ENCODE measurements around the gene TENM4. TPM values are rescaled to one million over a fixed set of nuclear protein-coding genes. Genes with fewer than 3 reads are reported as not detected.

TENM4 gene
- total RNA-seq, 4 donors from 2014 or later, result 0.88 to 61.5 (median 4.0) TPM

DNA sequence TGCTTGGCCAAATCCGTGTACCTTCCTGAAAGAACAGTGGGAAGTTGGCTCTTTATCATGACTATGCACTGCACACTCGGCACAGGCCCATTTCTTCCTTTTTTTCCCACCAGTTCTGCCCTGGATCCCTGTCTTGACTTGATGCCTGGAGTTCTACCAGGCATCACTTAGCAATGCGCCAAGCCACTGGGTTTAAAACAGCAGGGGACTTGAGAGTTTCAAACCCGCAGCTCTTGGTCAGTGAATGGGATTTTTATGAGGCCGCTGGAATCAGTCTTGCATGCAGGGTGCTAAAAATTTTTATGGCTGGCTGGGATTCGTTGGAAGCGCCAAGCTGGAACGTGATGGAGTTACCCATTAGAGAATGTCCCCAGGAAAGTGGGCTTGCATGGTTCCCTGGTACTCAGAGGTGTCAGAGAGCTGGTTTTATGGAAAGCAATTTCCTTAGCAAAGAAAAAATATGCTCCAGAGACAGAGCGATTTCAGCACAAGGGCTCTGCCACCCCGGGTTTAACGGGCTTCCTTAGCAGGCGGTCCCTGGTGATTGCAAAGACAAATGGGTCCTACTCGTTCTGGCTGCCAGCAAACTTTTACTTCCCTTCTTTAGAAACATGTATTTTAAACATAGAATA, 432.9 kb downstream of the TENM4 start:
- TF ChIP-seq, protein P1, sequence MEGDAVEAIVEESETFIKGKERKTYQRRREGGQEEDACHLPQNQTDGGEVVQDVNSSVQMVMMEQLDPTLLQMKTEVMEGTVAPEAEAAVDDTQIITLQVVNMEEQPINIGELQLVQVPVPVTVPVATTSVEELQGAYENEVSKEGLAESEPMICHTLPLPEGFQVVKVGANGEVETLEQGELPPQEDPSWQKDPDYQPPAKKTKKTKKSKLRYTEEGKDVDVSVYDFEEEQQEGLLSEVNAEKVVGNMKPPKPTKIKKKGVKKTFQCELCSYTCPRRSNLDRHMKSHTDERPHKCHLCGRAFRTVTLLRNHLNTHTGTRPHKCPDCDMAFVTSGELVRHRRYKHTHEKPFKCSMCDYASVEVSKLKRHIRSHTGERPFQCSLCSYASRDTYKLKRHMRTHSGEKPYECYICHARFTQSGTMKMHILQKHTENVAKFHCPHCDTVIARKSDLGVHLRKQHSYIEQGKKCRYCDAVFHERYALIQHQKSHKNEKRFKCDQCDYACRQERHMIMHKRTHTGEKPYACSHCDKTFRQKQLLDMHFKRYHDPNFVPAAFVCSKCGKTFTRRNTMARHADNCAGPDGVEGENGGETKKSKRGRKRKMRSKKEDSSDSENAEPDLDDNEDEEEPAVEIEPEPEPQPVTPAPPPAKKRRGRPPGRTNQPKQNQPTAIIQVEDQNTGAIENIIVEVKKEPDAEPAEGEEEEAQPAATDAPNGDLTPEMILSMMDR (IDR thresholded peaks at IDR 0.05), result no peak
- no peak for TF ChIP-seq POLR2A (IDR thresholded peaks at IDR 0.05)
- no peaks in the 10 kb centered on the region for H3K27me3 ChIP-seq
- H3K4me1 ChIP-seq, result no peaks in the 10 kb centered on the region
- H3K36me3 ChIP-seq, result no peaks in the 10 kb centered on the region
- DNase-seq, result no peak
- H3K4me3 ChIP-seq, result no peak overlapping the region
- intact Hi-C loops (cut with DNase I; ENCODE audit: low total_unique reads), result no loop called here
- H3K27ac ChIP-seq, result no peak overlapping the region
- no peaks in the 10 kb centered on the region for H3K9me3 ChIP-seq

DNA sequence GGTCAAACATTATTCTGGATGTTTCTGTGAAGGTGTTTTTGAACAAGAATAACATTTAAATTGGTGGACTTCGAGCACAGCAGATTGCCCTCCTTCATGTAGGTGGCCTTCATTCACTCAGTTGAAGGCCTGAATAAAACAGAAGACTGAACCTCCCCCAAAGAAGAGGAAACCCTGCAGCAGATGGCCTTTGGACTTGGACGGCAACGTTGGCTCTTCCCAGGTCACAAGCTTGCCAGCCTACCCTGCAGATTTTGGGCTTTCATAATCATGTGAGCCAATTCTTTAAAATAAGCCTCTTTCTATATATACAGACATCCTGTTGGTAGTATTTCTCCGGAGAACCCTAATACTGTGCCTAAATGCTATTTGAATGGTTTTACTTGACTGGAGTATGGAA, 434.0 kb downstream of the TENM4 start:
- intact Hi-C loops (cut with DNase I; ENCODE audit: low total_unique reads), result no loop called here
- H3K36me3 ChIP-seq, result no peaks in the 10 kb centered on the region
- no peak overlapping the region for H3K27ac ChIP-seq
- H3K4me1 ChIP-seq, result no peaks in the 10 kb centered on the region
- no peak for TF ChIP-seq POLR2A (IDR thresholded peaks at IDR 0.05)
- TF ChIP-seq, protein P1 (IDR thresholded peaks at IDR 0.05), result no peak
- H3K27me3 ChIP-seq, result no peaks in the 10 kb centered on the region
- no peak overlapping the region for H3K4me3 ChIP-seq
- no peaks in the 10 kb centered on the region for H3K9me3 ChIP-seq
- DNase-seq, result no peak

DNA sequence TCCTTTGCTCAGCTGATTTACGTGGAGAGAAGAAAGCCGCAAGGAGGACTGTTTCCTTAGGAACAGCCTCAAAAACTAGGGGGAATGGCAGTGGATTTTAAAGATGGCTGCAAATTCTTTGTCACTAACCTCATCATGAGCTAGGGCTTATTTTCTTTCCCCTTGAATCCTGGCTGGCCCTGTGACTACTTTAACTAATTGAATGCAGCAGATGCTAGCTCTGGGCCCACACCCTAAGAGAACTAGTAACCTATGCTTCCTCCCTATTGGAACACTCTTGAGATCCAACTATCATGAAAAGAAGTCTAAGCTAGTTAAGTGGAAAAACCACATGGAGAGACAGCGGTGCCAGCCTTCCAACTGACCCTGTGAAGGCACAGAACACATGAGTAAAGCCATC, 444.8 kb downstream of the TENM4 start:
- no peak for TF ChIP-seq POLR2A (IDR thresholded peaks at IDR 0.05)
- TF ChIP-seq, protein P1 (IDR thresholded peaks at IDR 0.05), result no peak
- Histone ChIP-seq H3K36me3 (no peaks in the 10 kb centered on the region), H3K27ac (no peak overlapping the region), H3K9me3 (no peaks in the 10 kb centered on the region), H3K27me3 (no peaks in the 10 kb centered on the region), H3K4me3 (no peak overlapping the region), H3K4me1 (no peaks in the 10 kb centered on the region)
- intact Hi-C loops (cut with DNase I; ENCODE audit: low total_unique reads), result no loop called here
- DNase-seq, result no peak

DNA sequence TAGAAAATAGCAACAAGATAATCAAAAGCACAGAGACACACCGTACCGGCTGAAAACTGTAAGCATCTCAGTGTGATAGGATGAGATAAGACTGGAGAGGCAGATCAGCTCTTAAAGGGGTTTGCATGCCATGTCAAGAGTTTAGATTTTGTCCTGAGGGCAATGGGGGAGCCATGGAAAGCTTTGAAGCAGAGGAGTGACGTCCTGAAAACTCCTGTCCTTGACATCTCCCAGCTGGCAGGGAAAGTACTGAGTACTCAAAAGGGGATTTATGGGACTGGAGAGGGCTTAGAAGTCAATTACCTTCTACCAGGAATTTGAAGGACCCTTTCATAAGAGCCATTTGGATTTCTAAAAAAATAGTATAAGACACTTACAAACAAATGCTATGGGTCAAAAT, 445.7 kb downstream of the TENM4 start:
- Histone ChIP-seq H3K4me3 (no peak overlapping the region), H3K4me1 (no peaks in the 10 kb centered on the region), H3K9me3 (no peaks in the 10 kb centered on the region), H3K36me3 (no peaks in the 10 kb centered on the region), H3K27ac (no peak overlapping the region), H3K27me3 (no peaks in the 10 kb centered on the region)
- TF ChIP-seq POLR2A (IDR thresholded peaks at IDR 0.05), result no peak
- TF ChIP-seq, protein P1 (IDR thresholded peaks at IDR 0.05), result no peak
- no peak for DNase-seq
- intact Hi-C loops (cut with DNase I; ENCODE audit: low total_unique reads), result no loop called here

DNA sequence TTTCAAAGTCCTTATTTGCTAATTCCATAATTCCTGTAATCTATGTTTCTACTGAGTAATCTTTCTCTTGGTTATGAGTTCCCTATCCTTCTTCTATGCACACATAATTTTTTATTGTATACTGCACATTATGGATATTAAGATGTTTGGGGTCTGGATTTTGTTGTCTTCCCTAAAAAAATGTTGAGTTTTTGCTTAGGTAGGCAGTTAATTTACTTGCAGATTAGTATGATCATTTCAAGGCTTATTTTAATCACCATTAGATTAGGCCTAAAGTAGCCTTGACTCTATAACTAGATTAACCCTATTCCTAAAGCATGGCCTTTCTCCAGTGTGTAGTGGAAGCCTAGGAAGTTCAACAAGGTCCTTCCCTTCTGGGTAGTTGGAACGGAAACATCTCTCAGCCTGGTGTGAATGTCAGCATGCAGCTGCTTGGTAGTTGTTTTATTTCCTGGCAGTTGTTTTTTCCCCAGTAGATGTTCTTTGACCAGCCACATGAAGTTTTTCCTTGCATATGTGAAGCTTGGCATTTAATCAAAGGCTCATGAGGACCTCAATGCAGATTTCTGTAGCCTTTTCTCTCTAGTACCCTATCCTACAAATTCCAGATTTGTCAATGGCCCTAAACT, 446.9 kb downstream of the TENM4 start:
- no peak for TF ChIP-seq POLR2A (IDR thresholded peaks at IDR 0.05)
- TF ChIP-seq, protein P1 (IDR thresholded peaks at IDR 0.05), result no peak
- Histone ChIP-seq H3K9me3 (no peaks in the 10 kb centered on the region), H3K4me1 (no peaks in the 10 kb centered on the region), H3K27me3 (no peaks in the 10 kb centered on the region), H3K36me3 (no peaks in the 10 kb centered on the region), H3K4me3 (no peak overlapping the region), H3K27ac (no peak overlapping the region)
- intact Hi-C loops (cut with DNase I; ENCODE audit: low total_unique reads), result no loop called here
- DNase-seq, result no peak

Data from uterus (tissue), 4 donors.